IMR-90 (cell line): Measurements from ENCODE around the gene LRRC1. TPM values are rescaled to one million over a fixed set of nuclear protein-coding genes. Genes with fewer than 3 reads are reported as not detected.
A peak's percentile ranks its signal among the peaks of the same experiment; 100 is the strongest.

Experiments
- ATAC-seq: fragments of 200-7000 bp; cut with Tn5 transposase; 2 replicates; pipeline ENCODE4 v1.9.1; 2020; ENCODE audit warnings: low read depth, mild to moderate bottlenecking, moderate library complexity
- BruUV-seq: library from RNA; stranded (reverse); fragments of 400-500 nt; replicated peaks from 2 replicates; lab custom pipeline; 2021; lab: Mats Ljungman, UMichigan
- CTCF ChIA-PET: fragments of 300-600 bp; formaldehyde crosslinking; extraction: SDS; loops from one replicate; lab custom pipeline; 2021; ENCODE audit warnings: antibody characterized with exemption; lab: Yijun Ruan, JAX
- POLR2A ChIA-PET: fragments of 300-600 bp; sonication (Branson Sonifier 250); formaldehyde crosslinking; loops from one replicate; lab custom pipeline; 2022; ENCODE audit warnings: antibody characterized with exemption; ENCODE audit not compliant: unreplicated experiment; lab: Charles Lee
- DNase-seq: peaks from one replicate; pipeline ENCODE4 v3.0.0; 2013
- H2AFZ ChIP-seq: replicated peaks from 2 replicates; pipeline ENCODE3; 2013; ENCODE audit warnings: low read length, mild to moderate bottlenecking; ENCODE audit not compliant: poor library complexity
- H2AK5ac ChIP-seq: 2 replicates; pipeline ENCODE4 v1.6.1; 2013; ENCODE audit warnings: low read depth, low read length, inconsistent platforms
- H2AK9ac ChIP-seq: replicated peaks from 2 replicates; pipeline ENCODE3; 2013; ENCODE audit warnings: mild to moderate bottlenecking, low read depth, low read length, moderate library complexity; ENCODE audit not compliant: poor library complexity
- H2BK120ac ChIP-seq: 2 replicates; pipeline ENCODE4 v1.6.1; 2013; ENCODE audit warnings: low read depth, low read length, inconsistent platforms
- H2BK15ac ChIP-seq: 3 replicates; pipeline ENCODE4 v1.6.1; 2013; ENCODE audit warnings: low read depth, low read length, inconsistent platforms
- H2BK20ac ChIP-seq: 2 replicates; pipeline ENCODE4 v1.6.1; 2013; ENCODE audit warnings: low read depth, mild to moderate bottlenecking, inconsistent platforms, low read length, moderate library complexity
- H2BK5ac ChIP-seq: 2 replicates; pipeline ENCODE4 v1.6.1; 2013; ENCODE audit warnings: mild to moderate bottlenecking, low read depth, low read length, inconsistent platforms; ENCODE audit not compliant: poor library complexity, severe bottlenecking
- H3K14ac ChIP-seq: replicated peaks from 2 replicates; pipeline ENCODE4 v1.6.1; 2013; ENCODE audit warnings: low read depth, low read length, inconsistent platforms
- H3K18ac ChIP-seq: 2 replicates; pipeline ENCODE4 v1.6.1; 2013; ENCODE audit warnings: low read depth, low read length, control low read depth
- H3K23ac ChIP-seq: 2 replicates; pipeline ENCODE4 v1.6.1; 2013; ENCODE audit warnings: low read depth, low read length, inconsistent platforms
- H3K27ac ChIP-seq: 2 replicates; pipeline ENCODE4 v1.5.1; 2013; ENCODE audit warnings: mild to moderate bottlenecking, control low read depth, low read length; ENCODE audit not compliant: insufficient read depth
- H3K27me3 ChIP-seq: 2 replicates; pipeline ENCODE4 v1.6.1; 2013; ENCODE audit warnings: low read length; ENCODE audit not compliant: control insufficient read depth, insufficient read depth
- H3K36me3 ChIP-seq: 2 replicates; pipeline ENCODE4 v1.6.1; 2013; ENCODE audit warnings: low read length, mixed read lengths; ENCODE audit not compliant: control insufficient read depth, insufficient read depth
- H3K4ac ChIP-seq: 2 replicates; pipeline ENCODE4 v1.6.1; 2013; ENCODE audit warnings: low read depth, low read length, inconsistent platforms
- H3K4me1 ChIP-seq: 2 replicates; pipeline ENCODE4 v1.6.1; 2013; ENCODE audit warnings: low read length, mixed read lengths; ENCODE audit not compliant: control insufficient read depth, insufficient read depth
- H3K4me2 ChIP-seq: 2 replicates; pipeline ENCODE4 v1.6.1; 2013; ENCODE audit warnings: low read depth, mild to moderate bottlenecking, control low read depth, low read length, moderate library complexity
- H3K4me3 ChIP-seq: 2 replicates; pipeline ENCODE4 v1.5.1; 2013; ENCODE audit warnings: low read depth, mild to moderate bottlenecking, control low read depth, low read length, moderate library complexity; ENCODE audit not compliant: insufficient read depth
- H3K56ac ChIP-seq: 2 replicates; pipeline ENCODE4 v1.6.1; 2013; ENCODE audit warnings: low read length, inconsistent platforms; ENCODE audit not compliant: insufficient read depth; ENCODE audit errors: extremely low read depth
- H3K79me1 ChIP-seq, 2 experiments: 2 replicates each; pipeline ENCODE4 v1.6.1; 2013; ENCODE audit warnings: low read length in 2 of 2, inconsistent platforms in 1 of 2, low read depth in 1 of 2
- H3K9ac ChIP-seq: 2 replicates; pipeline ENCODE4 v1.6.1; 2013; ENCODE audit warnings: low read depth, low read length, control low read depth
- H3K9me1 ChIP-seq: 2 replicates; pipeline ENCODE4 v1.6.1; 2013; ENCODE audit warnings: low read length, inconsistent platforms; ENCODE audit not compliant: insufficient read depth
- H3K9me3 ChIP-seq: 2 replicates; pipeline ENCODE4 v1.6.1; 2013; ENCODE audit warnings: low read length; ENCODE audit not compliant: control insufficient read depth, insufficient read depth
- H4K20me1 ChIP-seq: 2 replicates; pipeline ENCODE4 v1.6.1; 2013; ENCODE audit warnings: low read length, inconsistent platforms; ENCODE audit not compliant: insufficient read depth
- H4K5ac ChIP-seq: 2 replicates; pipeline ENCODE4 v1.6.1; 2013; ENCODE audit warnings: mild to moderate bottlenecking, low read depth, low read length, control low read depth
- H4K8ac ChIP-seq, 2 experiments: 2 replicates each; pipeline ENCODE4 v1.6.1; 2013; ENCODE audit warnings: low read depth in 2 of 2, low read length in 2 of 2, control low read depth in 1 of 2, inconsistent platforms in 1 of 2
- H4K91ac ChIP-seq: 2 replicates; pipeline ENCODE4 v1.6.1; 2013; ENCODE audit warnings: low read depth, low read length, inconsistent platforms; ENCODE audit not compliant: insufficient read depth
- BHLHE40 ChIP-seq: fragments of 150-350 bp; IDR thresholded peaks from 2 replicates; pipeline ENCODE4 v1.6.1; 2016; ENCODE audit warnings: mild to moderate bottlenecking, low read depth, low read length
- CEBPB ChIP-seq: IDR thresholded peaks from 2 replicates; pipeline ENCODE4 v1.6.1; 2012; ENCODE audit warnings: low read depth, low read length, improper control_type of control experiment
- CHD1 ChIP-seq: IDR thresholded peaks from 2 replicates; pipeline ENCODE4 v1.6.1; 2012; ENCODE audit warnings: low read depth, low read length, improper control_type of control experiment
- NFE2L2 ChIP-seq: fragments of 150-350 bp; IDR thresholded peaks from 2 replicates; pipeline ENCODE4 v1.6.1; 2016; ENCODE audit warnings: low read depth, mild to moderate bottlenecking, low read length
- RAD21 ChIP-seq: IDR thresholded peaks from 2 replicates; pipeline ENCODE4 v1.6.1; 2012; ENCODE audit warnings: low read length, improper control_type of control experiment
- WGBS, 2 experiments: methylation state at CpG; one replicate each; pipeline versions ENCODE4 v1.1.5 to v1.1.7; 2013; ENCODE audit warnings: missing lambda C conversion rate in 2 of 2; ENCODE audit not compliant: insufficient read length in 1 of 2; ENCODE audit errors: extremely low coverage in 2 of 2; 5-methylcytosine and 5-hydroxymethylcytosine counted together
- dilution Hi-C: fragments of 300-500 bp; cut with HindIII; formaldehyde crosslinking; loops from one replicate; pipeline ENCODE4 v1.14.3; 2018; ENCODE audit warnings: low sequenced_read_pairs; ENCODE audit not compliant: unreplicated experiment
- in situ Hi-C: fragments of 300-500 bp; cut with MboI; formaldehyde crosslinking; loops from 3 replicates; pipeline ENCODE4 v1.14.3; 2019; ENCODE audit warnings: low sequenced_read_pairs, inconsistent platforms, mixed read lengths
- intact Hi-C: fragments of 100-400 bp; cut with micrococcal nuclease; formaldehyde crosslinking; loops from 2 replicates; pipeline ENCODE4 v1.10.0; 2022
- polyA plus RNA-seq, 3 experiments: library from polyadenylated mRNA; depleted of rRNA; stranded (reverse); fragments of >200 nt; gene quantifications; 2 replicates each; pipeline ENCODE4 v1.2.3, GENCODE V29; 2012; ENCODE audit warnings: low replicate concordance in 1 of 3
- total RNA-seq: library from RNA; depleted of rRNA; stranded (reverse); fragments of >200 nt; gene quantifications from 2 replicates; pipeline ENCODE4 v1.2.3, GENCODE V29; 2012

LRRC1 gene
- total and polyA plus RNA-seq, 2 of the 4 experiments (the other 2 are of a cell fraction) = 5.1 to 6.1 TPM

GRCh38 chr6:53801022-53801421 is 6.2 kb downstream of the LRRC1 start:
- Histone ChIP-seq H3K27me3 (no peaks in the 10 kb centered on the region), H2BK15ac (no peak overlapping the region; the same call in 2 of the 3 replicates), H2BK120ac (peak overlapping the region; percentile 9; the same call in 1 of the 2 replicates), H3K9me3 (no peaks in the 10 kb centered on the region), H3K9me1 (peaks cover 9% of the 10 kb centered on the region), H3K23ac (no peak overlapping the region), H3K4ac (peak overlapping the region; percentile 39; the same call in 1 of the 2 replicates), H3K27ac (no peak overlapping the region), H2AFZ (no peak overlapping the region), H3K36me3 (no peaks in the 10 kb centered on the region), H3K18ac (peak overlapping the region; percentile 22; the same call in 1 of the 2 replicates), H3K4me3 (no peak overlapping the region), H3K4me2 (no peak overlapping the region), H4K20me1 (peaks cover 17% of the 10 kb centered on the region; the same call in 1 of the 2 replicates), H3K14ac (no peak overlapping the region; the same call in 1 of the 2 replicates), H3K79me1 (peaks cover 34 to 61% of the 10 kb centered on the region in 2 experiments), H3K4me1 (peaks cover 27% of the 10 kb centered on the region), H2AK9ac (no peak overlapping the region), H4K91ac (no peak overlapping the region), H3K56ac (no peak overlapping the region), H2AK5ac (peak overlapping the region; percentile 78; the same call in 1 of the 2 replicates), H2BK5ac (no peak overlapping the region), H2BK20ac (no peak overlapping the region), H3K9ac (no peak overlapping the region), H4K8ac (no peak overlapping the region; a peak in 1 of 4 replicates), H4K5ac (no peak overlapping the region)
- in situ Hi-C loops (no loop called here), intact Hi-C loops (no loop called here), dilution Hi-C loops (no loop called here)
- no TSS peak for BruUV-seq
- no peak for ATAC-seq
- no CpG with 5 or more reads among the region's 1 CpG for WGBS, 2 experiments
- TF ChIP-seq NFE2L2 (no peak), CHD1 (no peak), CEBPB (peak; percentile 56), BHLHE40 (no peak), RAD21 (no peak)
- ChIA-PET POLR2A (no interaction called here), CTCF (no interaction called here)
- DNase-seq = no peak
